ENCODE measurements around the gene SPON1.
"Not testable (repeated sequence)": the region's sequence is repeated elsewhere in the genome, so short reads cannot be mapped to it uniquely, and the experiment has no call there.

The SPON1 gene

GRCh38 chr11:14163576-14163975, 201.1 kb downstream of the SPON1 start:
- in situ Hi-C loops (cut with MboI; ENCODE audit: low sequenced_read_pairs) = no loop called here

- in situ Hi-C loops (cut with MboI; ENCODE audit: low sequenced_read_pairs) = not testable (repeated sequence)
Observed at GRCh38 chr11:14173679-14174078, 211.2 kb downstream of the SPON1 start.

DNA sequence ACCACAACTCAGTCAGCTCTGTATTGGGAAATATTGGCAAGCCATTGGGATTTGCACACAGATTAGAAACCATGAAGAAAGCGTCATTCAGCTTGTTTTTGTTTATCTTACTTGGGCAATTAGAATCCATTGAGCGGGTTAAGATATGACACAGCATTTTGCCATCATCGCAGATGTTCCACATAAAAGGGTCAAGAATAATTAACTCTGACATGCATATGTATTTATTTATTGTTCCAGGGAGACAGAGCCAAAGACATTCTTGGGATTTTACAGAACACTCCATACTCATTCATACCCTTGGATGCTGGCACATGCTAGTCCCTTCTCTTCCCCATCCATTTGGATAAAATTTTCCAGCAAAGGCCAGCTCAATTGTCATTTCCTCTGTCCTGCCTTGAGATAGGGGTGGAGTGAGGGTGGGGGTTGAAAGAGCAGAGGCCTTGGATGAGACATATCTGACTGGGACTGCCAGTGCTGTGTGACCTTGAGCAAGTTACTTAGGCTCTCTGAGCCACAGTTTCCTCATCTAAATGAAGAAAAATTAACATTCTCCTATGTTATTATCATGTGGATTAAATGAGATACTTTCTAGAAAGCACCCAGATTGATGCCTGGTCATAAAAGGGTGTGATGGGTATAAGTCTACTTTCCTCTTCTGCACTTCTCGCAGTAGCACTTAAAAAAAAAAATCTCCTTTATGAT, 216.7 kb downstream of the SPON1 start:
- in situ Hi-C loops (cut with MboI; ENCODE audit: low sequenced_read_pairs) = no loop called here

DNA sequence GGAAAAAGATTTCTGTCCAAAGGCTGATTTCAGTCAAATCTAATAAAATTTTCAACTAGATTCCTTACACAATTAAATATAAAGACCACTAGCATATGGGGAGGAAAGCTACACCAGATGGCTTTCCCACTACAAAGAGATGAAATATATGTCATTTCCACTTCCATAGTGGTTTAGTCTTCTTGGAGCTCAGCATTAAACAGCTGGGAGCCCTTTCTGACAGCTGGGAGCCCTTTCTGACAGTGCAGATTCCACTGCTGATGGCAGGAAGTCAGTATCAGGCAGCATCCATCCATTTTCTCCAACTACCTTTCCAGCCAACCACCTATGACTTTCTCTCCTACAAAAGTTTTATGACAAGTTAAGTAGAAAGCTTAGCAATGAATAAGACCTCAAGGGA, 218.6 kb downstream of the SPON1 start:
- in situ Hi-C loops (cut with MboI; ENCODE audit: low sequenced_read_pairs) = no loop called here

- in situ Hi-C loops (cut with MboI; ENCODE audit: low sequenced_read_pairs) = no loop called here
Observed at GRCh38 chr11:14182833-14183364, 220.4 kb downstream of the SPON1 start.

DNA sequence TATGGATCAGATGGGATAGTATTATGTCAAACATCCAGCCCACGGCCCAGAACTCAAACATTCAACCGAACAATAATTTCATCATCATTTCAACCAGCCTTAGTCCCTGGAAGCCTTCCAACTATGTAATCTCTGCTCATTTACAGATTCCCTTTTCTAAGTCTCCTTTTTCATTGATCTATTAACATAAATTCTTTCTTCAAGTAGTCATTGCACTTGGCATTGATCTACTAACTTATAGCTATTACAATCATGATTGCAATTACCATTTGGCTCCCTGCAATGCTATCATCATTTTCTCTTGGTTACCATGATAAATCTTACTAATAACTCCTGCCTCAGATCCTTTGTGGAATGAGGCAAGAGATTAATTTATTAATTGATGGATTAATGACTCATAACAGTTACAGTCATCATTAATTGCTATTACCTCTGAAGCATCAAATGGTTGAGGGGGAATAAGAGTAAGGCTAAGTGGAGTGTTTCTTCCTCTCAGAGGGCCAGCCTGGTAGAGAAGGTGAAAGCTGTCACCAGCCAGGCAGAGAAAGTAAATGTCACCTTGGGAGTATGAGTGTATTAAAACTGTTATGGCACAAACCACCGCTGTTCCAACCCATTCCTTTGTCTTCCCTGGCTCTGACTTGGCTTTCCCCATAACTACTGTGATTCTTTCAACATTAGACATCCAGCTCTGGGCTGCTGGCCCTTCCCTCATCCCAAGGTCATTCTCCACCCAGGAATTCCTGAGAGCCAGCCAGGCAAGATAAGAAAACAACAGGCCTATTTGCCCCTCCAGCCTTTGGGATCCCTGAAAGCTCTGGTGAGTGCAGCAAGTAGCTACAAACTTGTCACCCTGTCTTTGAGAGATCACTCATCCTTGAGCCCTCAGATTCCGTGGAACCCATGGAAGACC, 221.8 kb downstream of the SPON1 start:
- in situ Hi-C loops (cut with MboI; ENCODE audit: low sequenced_read_pairs) = no loop called here

DNA sequence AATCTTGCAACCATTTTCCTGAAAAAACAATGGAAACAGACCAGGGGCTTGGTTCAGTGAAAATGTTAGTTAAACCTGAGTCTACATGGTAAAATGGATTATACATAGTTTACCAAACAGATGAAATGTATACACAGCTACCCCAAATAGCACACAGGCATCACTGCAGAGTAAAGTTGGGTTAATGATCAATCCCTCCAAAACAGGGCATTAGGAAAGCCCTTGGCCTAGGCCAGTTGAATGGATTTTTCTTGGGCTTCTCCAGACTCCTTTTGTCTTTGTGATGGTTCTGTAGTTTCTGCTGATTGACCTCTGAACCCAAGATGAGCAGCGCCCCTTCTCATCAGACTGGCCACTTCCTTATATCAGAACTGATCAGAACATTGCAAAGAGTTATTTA, 222.9 kb downstream of the SPON1 start:
- in situ Hi-C loops (cut with MboI; ENCODE audit: low sequenced_read_pairs) = no loop called here

DNA sequence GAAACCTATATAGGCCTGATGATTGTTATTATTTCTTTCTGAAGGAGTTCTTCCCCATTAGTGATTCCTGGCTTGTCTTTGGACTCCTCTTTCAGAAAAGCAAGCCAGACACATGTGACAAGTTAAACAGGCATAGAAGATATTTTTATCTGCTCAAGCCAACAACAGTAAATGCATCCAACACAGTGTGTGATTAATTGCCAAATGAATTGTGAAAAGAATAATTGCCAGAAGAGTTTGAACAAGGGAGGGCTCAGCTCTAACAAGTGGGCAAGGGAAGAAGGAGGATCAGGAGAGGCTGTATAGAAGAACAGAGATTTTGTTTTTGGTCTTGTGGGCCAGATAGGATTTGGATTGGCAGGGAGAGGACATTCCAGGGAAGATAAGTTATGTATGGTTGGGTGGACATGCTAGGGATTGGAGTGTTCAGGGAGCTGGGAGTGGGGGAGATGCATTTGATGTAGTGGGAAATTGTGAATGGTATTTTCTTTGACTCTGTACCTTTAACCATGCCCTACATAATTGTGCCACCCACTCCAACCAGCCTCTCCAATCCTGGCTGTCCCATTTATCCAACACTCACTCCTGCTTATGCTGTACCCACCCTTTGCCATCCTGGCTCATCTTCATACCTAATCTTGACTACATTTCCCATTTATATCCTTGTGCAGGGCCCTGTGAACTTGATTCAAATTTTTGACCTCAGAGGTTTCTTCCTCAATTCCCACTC, 223.7 kb downstream of the SPON1 start:
- in situ Hi-C loops (cut with MboI; ENCODE audit: low sequenced_read_pairs) = no loop called here

DNA sequence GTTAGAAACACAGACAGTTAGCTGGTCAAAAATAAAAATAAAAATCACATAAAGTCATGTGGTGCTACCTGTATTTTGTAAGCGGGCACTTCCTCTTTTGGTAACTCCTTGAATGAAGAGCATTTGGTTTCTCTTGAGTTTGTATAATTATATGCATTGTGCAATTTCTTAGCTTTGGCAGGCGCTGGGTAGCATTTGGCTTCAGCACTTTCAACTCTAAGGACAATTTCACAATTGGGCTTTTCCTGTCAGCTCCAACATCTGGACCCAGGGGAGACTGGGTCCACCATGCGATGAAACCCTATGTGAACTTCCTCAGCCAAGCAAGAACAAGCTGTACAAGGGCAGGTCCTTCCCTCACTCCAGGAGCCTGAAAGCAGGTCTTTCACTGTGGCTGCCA, 227.4 kb downstream of the SPON1 start:
- in situ Hi-C loops (cut with MboI; ENCODE audit: low sequenced_read_pairs) = no loop called here

DNA sequence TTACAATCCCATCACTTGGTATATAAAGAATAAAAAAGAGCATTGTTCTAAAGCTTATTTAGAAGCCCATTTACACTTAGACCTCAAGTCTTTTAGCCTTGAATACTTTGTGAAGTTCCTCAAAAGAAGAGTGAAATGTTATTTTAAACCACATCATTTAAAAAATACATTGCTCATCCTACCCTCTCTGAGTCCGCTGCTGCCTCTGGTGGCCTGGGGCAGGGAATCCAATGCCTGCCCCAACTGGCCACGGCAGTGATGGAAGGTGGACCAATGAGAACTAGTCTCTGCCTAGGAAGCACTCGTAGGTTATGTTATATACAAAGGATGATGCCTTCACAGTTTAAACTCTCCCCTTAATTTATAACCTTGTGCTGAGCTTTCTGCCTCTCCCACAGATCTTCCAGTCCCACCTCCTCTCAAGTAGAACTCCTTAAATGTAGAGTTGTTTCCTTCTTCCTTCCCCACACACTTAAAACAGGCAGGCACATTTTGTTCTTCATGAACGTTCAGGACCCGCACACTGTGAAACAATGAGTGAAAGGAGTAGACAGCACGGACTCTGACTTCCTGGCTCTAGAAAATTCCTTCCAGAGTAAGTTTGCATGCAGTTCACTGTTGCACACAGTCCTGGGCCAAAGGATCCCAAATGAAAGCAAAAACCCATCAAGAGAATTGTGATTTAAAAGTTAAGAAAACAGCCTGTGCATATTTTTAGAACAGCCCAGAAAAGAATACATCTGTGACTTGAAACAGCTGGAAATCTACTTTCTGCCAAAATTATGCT, 228.7 kb downstream of the SPON1 start:
- in situ Hi-C loops (cut with MboI; ENCODE audit: low sequenced_read_pairs) = no loop called here

DNA sequence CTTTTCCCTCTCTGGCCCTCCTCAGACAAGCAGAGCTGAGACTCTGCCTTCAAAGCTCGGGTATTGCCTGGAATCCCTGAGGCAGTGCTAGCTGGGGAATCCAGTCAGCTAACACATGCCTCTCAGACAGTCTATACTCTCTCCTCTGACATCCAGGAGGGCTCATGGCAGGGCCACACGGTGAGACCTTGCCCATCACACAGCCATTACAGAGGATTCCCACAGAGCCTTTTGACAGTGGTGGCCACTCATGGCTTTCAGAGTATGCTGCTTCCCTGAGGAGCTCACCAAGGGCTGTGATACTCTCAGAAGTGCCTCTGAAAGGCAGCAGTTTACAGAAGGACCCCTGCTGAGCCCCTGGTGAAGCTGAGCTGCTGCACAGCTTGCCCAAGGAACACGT, 231.1 kb downstream of the SPON1 start:
- in situ Hi-C loops (cut with MboI; ENCODE audit: low sequenced_read_pairs) = no loop called here

GRCh38 chr11:14202251-14203196, 240.0 kb downstream of the SPON1 start:
- in situ Hi-C loops (cut with MboI; ENCODE audit: low sequenced_read_pairs) = no loop called here

- in situ Hi-C loops (cut with MboI; ENCODE audit: low sequenced_read_pairs) = no loop called here
Observed at GRCh38 chr11:14203321-14203720, 240.8 kb downstream of the SPON1 start.

- in situ Hi-C loops (cut with MboI; ENCODE audit: low sequenced_read_pairs) = no loop called here
Observed at GRCh38 chr11:14212986-14213385, 250.5 kb downstream of the SPON1 start.

DNA sequence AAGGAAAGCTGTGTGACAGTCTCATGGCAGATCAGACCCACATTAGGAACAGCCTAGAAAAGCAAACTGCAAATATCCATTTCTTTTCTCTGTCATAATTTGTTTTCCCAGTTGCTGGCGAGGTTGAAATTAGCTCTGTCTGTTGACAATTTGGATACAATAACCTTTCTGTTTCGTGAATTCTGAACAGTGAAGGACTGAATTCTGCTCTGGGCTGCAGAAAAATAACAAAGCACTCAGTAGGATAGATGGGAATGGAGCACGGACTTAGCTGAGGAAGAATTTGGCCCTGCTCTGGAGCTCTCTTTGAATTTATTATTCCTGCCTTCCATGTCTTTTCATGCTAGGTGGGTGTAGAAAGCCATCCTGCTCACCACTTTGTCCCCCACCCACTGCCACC, 256.2 kb downstream of the SPON1 start:
- in situ Hi-C loops (cut with MboI; ENCODE audit: low sequenced_read_pairs) = no loop called here

- in situ Hi-C loops (cut with MboI; ENCODE audit: low sequenced_read_pairs) = no loop called here
Observed at GRCh38 chr11:14223636-14224288, 261.2 kb downstream of the SPON1 start.

GRCh38 chr11:14224395-14224794, 261.9 kb downstream of the SPON1 start:
- in situ Hi-C loops (cut with MboI; ENCODE audit: low sequenced_read_pairs) = no loop called here

- in situ Hi-C loops (cut with MboI; ENCODE audit: low sequenced_read_pairs) = loop anchor here (25.0 kb wide), 1 partner anchor 88 kb away; no protein-coding TSS in a partner anchor
Observed at GRCh38 chr11:14225666-14226065, 263.1 kb downstream of the SPON1 start.

- in situ Hi-C loops (cut with MboI; ENCODE audit: low sequenced_read_pairs) = loop anchor here (25.0 kb wide), 1 partner anchor 91 kb away; no protein-coding TSS in a partner anchor
Observed at GRCh38 chr11:14228356-14228755, 265.8 kb downstream of the SPON1 start.
